Vagina (tissue), 2 donors: Measurements from ENCODE around the gene RAB37. TPM values are rescaled to one million over a fixed set of nuclear protein-coding genes. Genes with fewer than 3 reads are reported as not detected.

Experiments
- DNase-seq, 2 donors: peaks; one replicate each; pipeline ENCODE4 v3.0.0-alpha.2; 2017; ENCODE audit errors: extremely low spot score in 2 of 2
- H3K27ac ChIP-seq: fragments of 200-600 bp; sonication (generic); one replicate; pipeline ENCODE4 v1.5.1; 2019
- H3K27me3 ChIP-seq: fragments of 200-600 bp; sonication (generic); one replicate; pipeline ENCODE4 v1.5.1; 2019
- H3K36me3 ChIP-seq, 2 donors: fragments of 200-600 bp; sonication (generic); one replicate each; pipeline ENCODE4 v1.5.1; 2017 to 2019
- H3K4me1 ChIP-seq: fragments of 200-600 bp; sonication (generic); one replicate; pipeline ENCODE4 v1.5.1; 2019
- H3K4me3 ChIP-seq, 2 donors: fragments of 200-600 bp; sonication (generic); 1 replicate in 1 of 2; 2 replicates in 1 of 2; pipeline ENCODE4 v1.5.1; 2016 to 2019
- H3K9me3 ChIP-seq: fragments of 200-600 bp; sonication (generic); one replicate; pipeline ENCODE4 v1.5.1; 2019
- POLR2A ChIP-seq, 2 donors: fragments of 450-650 bp; IDR thresholded peaks; one replicate each; pipeline ENCODE4 v1.6.1; 2017; ENCODE audit warnings: antibody characterized with exemption in 2 of 2, mild to moderate bottlenecking in 2 of 2, moderate library complexity in 2 of 2
- POLR2AphosphoS5 ChIP-seq, 2 donors: sonication (generic); formaldehyde crosslinking; IDR thresholded peaks; one replicate each; pipeline ENCODE4 v1.9.0; 2017; ENCODE audit warnings: antibody characterized with exemption in 2 of 2, mild to moderate bottlenecking in 2 of 2, low read depth in 1 of 2; ENCODE audit not compliant: insufficient read depth in 1 of 2
- intact Hi-C: fragments of 100-400 bp; cut with DNase I; formaldehyde crosslinking; loops from one replicate; pipeline ENCODE4 v1.15.1; 2023
- total RNA-seq: library from RNA; depleted of rRNA; stranded (reverse); fragments of >200 nt; gene quantifications from one replicate; pipeline ENCODE4 v1.2.3, GENCODE V29; 2016
- TF ChIP-seq, protein P1 (sequence below), 3 experiments: fragments of 450-650 bp in 2 of 3; fragments of 200-600 bp in 1 of 3; sonication (generic) in 1 of 3; IDR thresholded peaks; one replicate each; pipeline ENCODE4 v1.5.1; 2017 to 2019; ENCODE audit warnings: antibody characterized with exemption in 3 of 3, mild to moderate bottlenecking in 2 of 3, moderate library complexity in 2 of 3

Gene RAB37
- total RNA-seq, 1 donor from 2014 or later = 7.1 TPM

DNA sequence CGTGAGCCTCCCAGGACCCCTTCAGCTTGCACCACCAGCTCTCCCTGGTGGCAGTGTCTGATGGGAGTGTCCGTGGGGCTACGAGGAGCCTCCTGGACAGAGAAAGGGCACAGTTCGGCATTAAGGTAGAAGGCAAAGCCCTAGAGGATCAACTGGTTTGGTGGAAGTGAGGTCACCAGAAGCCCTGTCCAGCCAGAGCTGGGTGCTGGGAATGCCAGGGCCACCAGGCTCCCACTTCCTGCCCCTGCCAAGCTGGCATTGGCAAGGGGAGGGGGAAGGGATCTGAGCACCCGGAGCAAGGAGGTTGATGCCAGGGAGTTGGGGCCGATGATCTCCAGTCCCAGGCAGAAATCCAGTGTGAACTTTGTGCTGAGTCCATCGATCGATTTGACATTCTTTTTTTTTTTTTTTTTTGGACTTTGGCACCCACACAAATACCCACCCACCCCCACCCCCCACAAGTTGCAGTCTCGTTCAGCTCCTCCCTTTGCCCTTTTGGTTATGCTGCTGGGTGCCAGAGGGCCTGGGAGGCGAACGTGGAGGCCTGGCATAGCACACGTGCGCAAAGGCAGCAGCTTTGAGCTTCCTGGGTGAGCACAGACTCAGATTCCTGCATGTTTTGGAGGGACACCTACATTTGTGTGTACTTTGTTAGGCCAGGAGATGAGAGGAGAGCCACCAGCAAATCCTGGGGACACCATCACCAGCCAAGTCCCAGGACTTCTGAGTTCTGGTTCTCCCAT, 13.4 kb downstream of the RAB37 start:
- Histone ChIP-seq H3K4me1 (peaks cover 72% of the 10 kb centered on the region), H3K4me3 (peak overlapping the region; percentile 62 to 98)
- no peak for DNase-seq

DNA sequence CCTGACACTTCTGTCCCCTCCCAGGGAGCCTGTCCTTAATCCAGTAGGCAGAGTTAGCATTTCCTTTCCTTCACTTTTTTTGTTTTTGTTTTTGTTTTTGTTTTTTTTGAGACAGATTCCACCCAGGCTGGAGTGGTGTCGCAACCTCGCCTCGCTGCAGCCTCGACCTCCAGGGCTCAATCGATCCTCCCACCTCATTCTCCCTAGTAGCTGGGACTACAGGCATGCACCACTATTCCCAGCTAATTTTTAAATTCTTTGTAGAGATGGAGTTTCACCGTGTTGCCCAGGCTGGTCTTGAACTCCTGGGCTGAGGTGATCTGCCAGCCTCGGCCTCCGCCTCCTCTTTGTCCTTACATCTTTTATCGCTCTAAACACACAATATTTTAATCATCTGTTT, 15.4 kb downstream of the RAB37 start:
- H3K4me1 ChIP-seq = peaks cover 78% of the 10 kb centered on the region
- H3K36me3 ChIP-seq = no peaks in the 10 kb centered on the region
- intact Hi-C loops = no loop called here
- H3K4me3 ChIP-seq = no peak overlapping the region
- no peaks in the 10 kb centered on the region for H3K9me3 ChIP-seq
- DNase-seq = no peak
- H3K27ac ChIP-seq = peak overlapping the region; percentile 36
- no peak for TF ChIP-seq POLR2AphosphoS5 (IDR thresholded peaks at IDR 0.05; ENCODE audit: insufficient read depth in 1 of 2, low read depth in 1 of 2)
- no peaks in the 10 kb centered on the region for H3K27me3 ChIP-seq

More for the DNA sequence above, 13.4 kb downstream of the RAB37 start:
- Histone ChIP-seq H3K36me3 (no peaks in the 10 kb centered on the region), H3K9me3 (no peaks in the 10 kb centered on the region), H3K27me3 (no peaks in the 10 kb centered on the region), H3K27ac (peak overlapping the region; percentile 86)
- TF ChIP-seq POLR2A (IDR thresholded peaks at IDR 0.05) (no peak), POLR2AphosphoS5 (IDR thresholded peaks at IDR 0.05; ENCODE audit: insufficient read depth in 1 of 2, low read depth in 1 of 2) (no peak)
- TF ChIP-seq, protein P1, sequence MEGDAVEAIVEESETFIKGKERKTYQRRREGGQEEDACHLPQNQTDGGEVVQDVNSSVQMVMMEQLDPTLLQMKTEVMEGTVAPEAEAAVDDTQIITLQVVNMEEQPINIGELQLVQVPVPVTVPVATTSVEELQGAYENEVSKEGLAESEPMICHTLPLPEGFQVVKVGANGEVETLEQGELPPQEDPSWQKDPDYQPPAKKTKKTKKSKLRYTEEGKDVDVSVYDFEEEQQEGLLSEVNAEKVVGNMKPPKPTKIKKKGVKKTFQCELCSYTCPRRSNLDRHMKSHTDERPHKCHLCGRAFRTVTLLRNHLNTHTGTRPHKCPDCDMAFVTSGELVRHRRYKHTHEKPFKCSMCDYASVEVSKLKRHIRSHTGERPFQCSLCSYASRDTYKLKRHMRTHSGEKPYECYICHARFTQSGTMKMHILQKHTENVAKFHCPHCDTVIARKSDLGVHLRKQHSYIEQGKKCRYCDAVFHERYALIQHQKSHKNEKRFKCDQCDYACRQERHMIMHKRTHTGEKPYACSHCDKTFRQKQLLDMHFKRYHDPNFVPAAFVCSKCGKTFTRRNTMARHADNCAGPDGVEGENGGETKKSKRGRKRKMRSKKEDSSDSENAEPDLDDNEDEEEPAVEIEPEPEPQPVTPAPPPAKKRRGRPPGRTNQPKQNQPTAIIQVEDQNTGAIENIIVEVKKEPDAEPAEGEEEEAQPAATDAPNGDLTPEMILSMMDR (IDR thresholded peaks at IDR 0.05) = no peak
- intact Hi-C loops = no loop called here

DNA sequence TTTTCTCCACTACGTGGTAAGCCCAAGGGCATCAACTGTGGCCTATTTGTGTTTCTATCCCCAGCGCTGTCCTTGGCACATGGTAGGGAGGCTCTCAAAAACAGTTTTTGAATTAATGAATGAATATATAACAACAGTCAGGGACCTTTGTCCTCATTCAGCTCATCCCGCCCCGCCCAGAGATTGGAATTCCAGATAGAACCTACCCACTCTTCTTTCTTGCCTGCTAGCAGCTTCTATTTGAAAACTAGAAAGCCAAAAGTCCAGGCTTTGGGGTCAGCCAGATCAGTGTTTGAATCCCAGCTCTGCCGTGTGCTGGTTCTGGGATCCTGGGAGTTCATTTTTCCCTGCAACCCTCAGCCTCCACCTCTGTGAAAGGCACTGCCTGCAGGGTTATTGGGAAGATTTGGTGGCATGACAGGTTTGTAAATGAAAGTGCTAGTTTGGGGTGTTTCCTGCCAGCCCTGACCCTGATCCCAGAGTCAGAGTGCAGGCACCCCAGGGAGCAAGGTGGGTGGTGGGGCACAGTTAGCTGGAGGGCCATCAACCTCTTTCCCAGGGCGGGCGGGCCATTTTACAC, 15.9 kb downstream of the RAB37 start:
- no peak for DNase-seq
- Histone ChIP-seq H3K27me3 (no peaks in the 10 kb centered on the region), H3K27ac (no peak overlapping the region), H3K4me3 (no peak overlapping the region), H3K9me3 (no peaks in the 10 kb centered on the region), H3K4me1 (peaks cover 78% of the 10 kb centered on the region), H3K36me3 (no peaks in the 10 kb centered on the region)
- intact Hi-C loops = no loop called here
- TF ChIP-seq, protein P1 (IDR thresholded peaks at IDR 0.05) = no peak
- TF ChIP-seq POLR2A (IDR thresholded peaks at IDR 0.05) (no peak), POLR2AphosphoS5 (IDR thresholded peaks at IDR 0.05; ENCODE audit: insufficient read depth in 1 of 2, low read depth in 1 of 2) (no peak)

DNA sequence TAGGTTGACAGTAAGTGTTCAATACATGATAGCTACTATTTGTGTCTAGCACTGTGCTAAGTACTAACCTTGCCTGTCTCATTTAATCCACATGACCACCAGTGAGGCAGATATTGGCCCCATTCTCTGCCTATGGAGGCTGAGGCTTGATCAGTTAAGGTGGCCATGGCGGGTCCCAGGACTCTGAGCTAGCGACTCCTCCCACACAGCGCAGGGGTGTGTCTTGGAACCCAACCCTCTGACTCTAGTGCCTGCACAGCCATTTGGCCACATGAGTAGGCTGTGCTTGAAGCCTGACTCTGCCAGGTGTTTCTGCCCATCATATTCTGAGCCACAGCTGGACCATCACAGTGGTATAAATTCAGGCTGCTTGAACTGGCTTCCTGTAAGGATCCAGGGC, 17.8 kb downstream of the RAB37 start:
- Histone ChIP-seq H3K9me3 (no peaks in the 10 kb centered on the region), H3K27me3 (no peaks in the 10 kb centered on the region), H3K27ac (no peak overlapping the region), H3K36me3 (no peaks in the 10 kb centered on the region), H3K4me3 (no peak overlapping the region), H3K4me1 (peaks cover 85% of the 10 kb centered on the region)
- TF ChIP-seq POLR2AphosphoS5 (IDR thresholded peaks at IDR 0.05; ENCODE audit: insufficient read depth in 1 of 2, low read depth in 1 of 2) (no peak), POLR2A (IDR thresholded peaks at IDR 0.05) (no peak)
- TF ChIP-seq, protein P1 (IDR thresholded peaks at IDR 0.05) = no peak
- DNase-seq = no peak
- intact Hi-C loops = no loop called here

DNA sequence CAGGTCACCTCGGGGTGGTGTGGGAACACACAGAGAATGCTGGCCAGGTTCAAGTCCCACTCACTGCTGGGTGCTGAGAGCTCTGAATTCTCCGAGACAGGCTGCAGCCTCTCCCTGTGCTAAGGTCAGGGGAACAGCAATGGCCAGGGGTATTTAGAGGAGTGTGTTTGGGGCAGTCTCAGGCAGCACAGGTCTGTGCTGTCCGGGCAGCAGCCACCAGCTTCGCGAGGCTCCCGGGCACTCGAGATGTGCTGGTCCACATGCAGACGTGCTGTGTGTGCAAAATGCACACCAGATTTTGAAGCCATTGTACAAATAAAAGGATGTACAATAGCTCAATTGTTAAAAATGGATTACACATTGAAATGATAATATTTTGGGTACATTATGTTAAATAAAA, 18.5 kb downstream of the RAB37 start:
- Histone ChIP-seq H3K4me3 (no peak overlapping the region), H3K27me3 (no peaks in the 10 kb centered on the region), H3K4me1 (peaks cover 85% of the 10 kb centered on the region), H3K9me3 (no peaks in the 10 kb centered on the region), H3K27ac (no peak overlapping the region), H3K36me3 (no peaks in the 10 kb centered on the region)
- intact Hi-C loops = no loop called here
- no peak for DNase-seq
- no peak for TF ChIP-seq POLR2A (IDR thresholded peaks at IDR 0.05)
- TF ChIP-seq, protein P1 (IDR thresholded peaks at IDR 0.05) = no peak
- TF ChIP-seq POLR2AphosphoS5 (IDR thresholded peaks at IDR 0.05; ENCODE audit: insufficient read depth in 1 of 2, low read depth in 1 of 2) = no peak
